Uterus (tissue), 4 donors: Measurements from ENCODE around the gene CAMKK2. TPM values are rescaled to one million over a fixed set of nuclear protein-coding genes. Genes with fewer than 3 reads are reported as not detected.

Experiments
- DNase-seq, 2 donors: peaks; one replicate each; pipeline ENCODE4 v3.0.0-alpha.2; 2019 to 2020
- H3K27ac ChIP-seq, 2 donors: fragments of 200-600 bp; sonication (generic); 1 replicate in 1 of 2; 2 replicates in 1 of 2; pipeline ENCODE4 v1.5.1; 2016 to 2018
- H3K27me3 ChIP-seq, 2 donors: fragments of 200-600 bp; sonication (generic); one replicate each; pipeline ENCODE4 v1.5.1; 2018 to 2019; ENCODE audit warnings: control low read depth in 1 of 2
- H3K36me3 ChIP-seq, 2 donors: fragments of 200-600 bp; sonication (generic); one replicate each; pipeline ENCODE4 v1.5.1; 2019; ENCODE audit warnings: control low read depth in 1 of 2
- H3K4me1 ChIP-seq, 2 donors: fragments of 200-600 bp; sonication (generic); one replicate each; pipeline ENCODE4 v1.5.1; 2018 to 2019; ENCODE audit warnings: control low read depth in 1 of 2
- H3K4me3 ChIP-seq, 2 donors: fragments of 200-600 bp; sonication (generic); 1 replicate in 1 of 2; 2 replicates in 1 of 2; pipeline ENCODE4 v1.5.1; 2018 to 2019; ENCODE audit warnings: mild to moderate bottlenecking in 1 of 2
- H3K9me3 ChIP-seq, 2 donors: fragments of 200-600 bp; sonication (generic); one replicate each; pipeline ENCODE4 v1.5.1; 2019; ENCODE audit warnings: control low read depth in 1 of 2
- CTCF ChIP-seq, 4 experiments: fragments of 200-600 bp in 2 of 4; fragments of 450-650 bp in 2 of 4; sonication (generic) in 2 of 4; IDR thresholded peaks; one replicate each; pipeline ENCODE4 v1.5.1; 2016 to 2019; ENCODE audit warnings: antibody characterized with exemption in 4 of 4, mild to moderate bottlenecking in 2 of 4, moderate library complexity in 1 of 4
- POLR2A ChIP-seq, 2 donors: fragments of 450-650 bp; IDR thresholded peaks; one replicate each; pipeline ENCODE4 v1.6.1; 2016; ENCODE audit warnings: antibody characterized with exemption in 2 of 2, mild to moderate bottlenecking in 1 of 2, moderate library complexity in 1 of 2
- intact Hi-C: fragments of 100-400 bp; cut with DNase I; formaldehyde crosslinking; loops from one replicate; pipeline ENCODE4 v1.15.1; 2023; ENCODE audit warnings: low total_unique reads
- total RNA-seq, 4 donors: library from RNA; depleted of rRNA in 3 of 4; stranded (reverse); fragments of >200 nt in 3 of 4; gene quantifications; one replicate each; pipeline versions ENCODE4 v1.1.0 to v1.2.4, GENCODE V29; 2014 to 2023
- donor health status: DM: yes; HTN: yes; CAD: no.

The CAMKK2 gene
- total RNA-seq, 4 donors from 2014 or later, result 7.9 to 55.1 (median 22.6) TPM

DNA sequence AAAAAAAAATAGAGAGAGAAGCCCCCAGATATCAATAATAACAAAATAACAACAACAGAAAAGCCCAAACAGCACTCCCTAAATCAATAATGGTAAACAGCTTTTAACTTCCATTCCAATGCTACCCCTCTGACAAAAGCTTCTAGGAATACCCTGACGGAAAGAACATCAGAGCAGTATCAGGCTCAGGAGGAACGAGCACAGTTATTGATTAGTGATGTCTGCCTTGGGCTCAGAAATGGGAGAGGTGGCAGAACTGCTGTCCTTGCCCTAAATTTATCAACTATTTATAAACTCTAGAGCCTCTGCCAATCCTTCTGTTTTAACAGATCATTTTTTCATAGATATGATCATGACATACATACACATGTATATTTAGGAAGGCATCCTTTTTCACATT lies 44.7 kb downstream of the CAMKK2 start:
- intact Hi-C loops, result no loop called here
- no peaks in the 10 kb centered on the region for H3K9me3 ChIP-seq
- H3K4me3 ChIP-seq, result no peak overlapping the region
- H3K27me3 ChIP-seq, result no peaks in the 10 kb centered on the region
- H3K36me3 ChIP-seq, result no peaks in the 10 kb centered on the region
- DNase-seq, result no peak
- H3K4me1 ChIP-seq, result no peaks in the 10 kb centered on the region
- H3K27ac ChIP-seq, result no peak overlapping the region
- TF ChIP-seq POLR2A (IDR thresholded peaks at IDR 0.05), result no peak
- no peak for TF ChIP-seq CTCF (IDR thresholded peaks at IDR 0.05)

- no peaks in the 10 kb centered on the region for H3K4me1 ChIP-seq
- no peaks in the 10 kb centered on the region for H3K36me3 ChIP-seq
Observed at GRCh38 chr12:121250359-121250758, 46.1 kb downstream of the CAMKK2 start.

DNA sequence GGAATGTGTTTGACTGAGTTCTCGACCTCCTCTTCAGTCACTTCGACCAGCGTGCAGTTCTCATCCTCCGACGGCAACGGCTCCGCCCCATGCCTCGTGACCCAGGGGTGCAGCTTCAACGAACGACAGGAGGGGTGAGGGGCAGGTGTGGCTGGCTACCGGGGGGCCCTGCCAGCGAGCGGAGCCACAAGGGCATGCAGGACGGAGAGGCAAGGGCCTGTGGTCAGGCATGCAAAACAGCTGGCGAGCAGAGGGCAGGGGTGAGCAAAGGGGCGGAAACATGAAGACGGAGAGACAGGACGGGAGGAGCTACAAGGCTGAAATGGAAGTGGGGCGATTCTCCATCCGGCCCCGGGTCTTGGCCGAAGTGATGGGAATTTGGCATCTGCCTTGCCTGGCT lies 47.9 kb downstream of the CAMKK2 start:
- intact Hi-C loops, result no loop called here

More at GRCh38 chr12:121250359-121250758, 46.1 kb downstream of the CAMKK2 start:
- no peaks in the 10 kb centered on the region for H3K9me3 ChIP-seq
- intact Hi-C loops, result no loop called here
- no peak overlapping the region for H3K27ac ChIP-seq
- no peak for DNase-seq
- no peaks in the 10 kb centered on the region for H3K27me3 ChIP-seq
- TF ChIP-seq POLR2A (IDR thresholded peaks at IDR 0.05) (no peak), CTCF (IDR thresholded peaks at IDR 0.05) (no peak)
- H3K4me3 ChIP-seq, result no peak overlapping the region

GRCh38 chr12:121246893-121247557 lies 49.5 kb downstream of the CAMKK2 start:
- Histone ChIP-seq H3K27ac (no peak overlapping the region), H3K36me3 (no peaks in the 10 kb centered on the region), H3K9me3 (no peaks in the 10 kb centered on the region), H3K4me3 (no peak overlapping the region), H3K27me3 (no peaks in the 10 kb centered on the region), H3K4me1 (no peaks in the 10 kb centered on the region)
- TF ChIP-seq POLR2A (IDR thresholded peaks at IDR 0.05), result no peak
- TF ChIP-seq CTCF (IDR thresholded peaks at IDR 0.05), result no peak
- no peak for DNase-seq
- intact Hi-C loops, result no loop called here

More for the DNA sequence above, 47.9 kb downstream of the CAMKK2 start:
- H3K9me3 ChIP-seq, result no peaks in the 10 kb centered on the region
- H3K27ac ChIP-seq, result no peak overlapping the region
- no peak for DNase-seq
- H3K4me3 ChIP-seq, result no peak overlapping the region
- H3K27me3 ChIP-seq, result no peaks in the 10 kb centered on the region
- no peaks in the 10 kb centered on the region for H3K4me1 ChIP-seq
- no peaks in the 10 kb centered on the region for H3K36me3 ChIP-seq
- no peak for TF ChIP-seq POLR2A (IDR thresholded peaks at IDR 0.05)
- TF ChIP-seq CTCF (IDR thresholded peaks at IDR 0.05), result no peak

DNA sequence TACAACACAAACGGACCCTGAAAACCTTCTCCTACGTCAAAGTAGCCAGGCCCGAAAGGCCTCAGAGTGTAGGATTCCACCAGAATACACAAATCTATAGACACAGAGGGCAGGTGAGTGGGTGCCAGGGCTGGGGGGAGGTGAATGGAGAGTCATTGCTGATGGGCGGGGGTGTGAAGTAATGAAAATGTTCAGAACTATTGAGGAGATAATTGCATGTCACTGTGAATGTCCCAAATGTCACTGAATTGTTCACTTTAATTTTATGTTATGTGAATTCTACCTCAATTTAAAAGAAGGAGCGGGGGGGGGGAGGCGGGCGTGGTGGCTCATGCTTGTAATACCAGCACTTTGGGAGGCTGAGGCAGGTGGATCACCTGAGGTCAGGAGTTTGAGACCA lies 50.6 kb downstream of the CAMKK2 start:
- intact Hi-C loops, result no loop called here
- Histone ChIP-seq H3K9me3 (no peaks in the 10 kb centered on the region), H3K4me1 (no peaks in the 10 kb centered on the region), H3K27ac (no peak overlapping the region), H3K4me3 (no peak overlapping the region), H3K36me3 (no peaks in the 10 kb centered on the region), H3K27me3 (no peaks in the 10 kb centered on the region)
- no peak for TF ChIP-seq CTCF (IDR thresholded peaks at IDR 0.05)
- TF ChIP-seq POLR2A (IDR thresholded peaks at IDR 0.05), result no peak
- no peak for DNase-seq
